ENCODE results near the gene TMA7. TPM values are rescaled to one million over a fixed set of nuclear protein-coding genes. Genes with fewer than 3 reads are reported as not detected.
A peak's percentile ranks its signal among the peaks of the same experiment; 100 is the strongest.
"Not testable (repeated sequence)": the region's sequence is repeated elsewhere in the genome, so short reads cannot be mapped to it uniquely, and the experiment has no call there.

The TMA7 gene
- total RNA-seq, 6 donors from 2014 or later, result 115 to 282 (median 163) TPM

DNA sequence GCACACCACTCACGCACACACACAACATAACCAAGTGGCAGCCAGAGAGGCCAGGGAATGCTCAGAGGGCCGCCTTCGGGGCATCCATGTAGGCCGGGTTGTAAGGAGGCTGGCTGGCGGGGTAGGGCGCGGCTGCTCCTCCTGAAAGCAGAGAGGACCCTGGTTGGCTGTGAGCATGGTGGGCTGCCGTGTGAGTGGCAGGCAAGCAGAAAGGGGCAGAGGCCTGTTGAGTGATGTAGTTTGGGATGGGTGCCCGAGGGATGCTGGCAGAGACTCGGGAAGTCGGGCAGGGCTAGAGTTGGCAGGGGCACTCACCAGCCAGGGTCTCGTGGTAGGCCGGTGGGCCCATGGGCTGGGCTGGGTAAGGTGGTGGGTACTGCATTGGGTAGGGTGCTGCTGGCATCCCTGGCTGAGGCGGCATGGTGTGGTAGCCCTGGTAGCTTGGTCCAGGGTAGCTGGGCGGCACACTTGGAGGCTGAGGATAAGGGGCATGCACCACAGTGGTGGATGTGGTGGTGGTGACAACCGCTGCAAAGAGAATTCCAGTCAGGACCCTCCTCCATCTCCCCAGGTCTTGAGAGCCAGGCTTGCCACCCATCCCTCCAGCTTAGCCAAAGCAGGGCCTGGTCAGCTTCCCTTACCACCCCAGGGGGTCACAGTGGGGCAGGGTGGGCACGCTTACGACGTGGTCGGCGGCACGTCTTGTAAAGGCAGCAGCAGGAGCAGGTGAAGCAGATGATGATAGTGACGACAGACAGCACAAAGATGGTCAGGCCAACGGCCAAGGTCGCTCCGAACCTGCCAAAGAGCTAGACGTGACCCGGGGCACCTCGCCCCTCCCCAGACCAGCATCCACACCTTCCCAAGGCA lies 29.2 kb downstream of the TMA7 start:
- Histone ChIP-seq H3K4me3 (no peak overlapping the region), H3K27ac (peak overlapping the region; percentile 40 to 100 (median 97)), H3K27me3 (no peaks in the 10 kb centered on the region), H3K9me3 (no peaks in the 10 kb centered on the region), H3K4me1 (peaks cover 71 to 87% (median 76%) of the 10 kb centered on the region in 4 donors), H3K36me3 (peaks cover 0 to 38% (median 31%) of the 10 kb centered on the region in 4 donors)
- DNase-seq, result peak in 1 of 2 donors; percentile 76
- 83 to 92% methylated on average over 16 to 28 of the region's 29 CpGs for WGBS, 2 donors
- ATAC-seq (ENCODE audit: low FRiP score in 2 of 2), result no peak
- TF ChIP-seq POLR2A (IDR thresholded peaks at IDR 0.05), result no peak

DNA sequence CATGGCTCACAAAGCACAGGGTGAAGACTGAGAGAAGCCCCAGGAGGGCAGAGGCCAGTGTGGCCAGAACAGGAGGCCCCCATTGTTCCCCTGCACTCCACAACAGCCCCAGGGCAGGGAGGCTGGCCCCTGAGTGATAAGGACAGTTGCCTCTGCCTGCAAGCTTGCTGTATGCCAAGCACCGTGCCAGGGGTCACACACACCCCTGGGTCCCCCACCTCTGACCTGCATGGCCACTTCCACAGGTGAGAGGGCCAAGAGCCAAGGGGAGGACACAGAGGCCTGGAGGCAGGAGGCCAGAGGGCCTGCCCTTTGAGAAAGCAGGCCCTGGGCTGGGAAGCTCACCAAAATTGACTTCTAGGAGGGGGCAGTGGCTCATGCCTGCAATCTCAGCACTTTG lies 30.2 kb downstream of the TMA7 start:
- TF ChIP-seq POLR2A (IDR thresholded peaks at IDR 0.05) (no peak), EP300 (IDR thresholded peaks at IDR 0.05) (no peak), POLR2AphosphoS5 (IDR thresholded peaks at IDR 0.05) (no peak)
- TF ChIP-seq, protein P1, sequence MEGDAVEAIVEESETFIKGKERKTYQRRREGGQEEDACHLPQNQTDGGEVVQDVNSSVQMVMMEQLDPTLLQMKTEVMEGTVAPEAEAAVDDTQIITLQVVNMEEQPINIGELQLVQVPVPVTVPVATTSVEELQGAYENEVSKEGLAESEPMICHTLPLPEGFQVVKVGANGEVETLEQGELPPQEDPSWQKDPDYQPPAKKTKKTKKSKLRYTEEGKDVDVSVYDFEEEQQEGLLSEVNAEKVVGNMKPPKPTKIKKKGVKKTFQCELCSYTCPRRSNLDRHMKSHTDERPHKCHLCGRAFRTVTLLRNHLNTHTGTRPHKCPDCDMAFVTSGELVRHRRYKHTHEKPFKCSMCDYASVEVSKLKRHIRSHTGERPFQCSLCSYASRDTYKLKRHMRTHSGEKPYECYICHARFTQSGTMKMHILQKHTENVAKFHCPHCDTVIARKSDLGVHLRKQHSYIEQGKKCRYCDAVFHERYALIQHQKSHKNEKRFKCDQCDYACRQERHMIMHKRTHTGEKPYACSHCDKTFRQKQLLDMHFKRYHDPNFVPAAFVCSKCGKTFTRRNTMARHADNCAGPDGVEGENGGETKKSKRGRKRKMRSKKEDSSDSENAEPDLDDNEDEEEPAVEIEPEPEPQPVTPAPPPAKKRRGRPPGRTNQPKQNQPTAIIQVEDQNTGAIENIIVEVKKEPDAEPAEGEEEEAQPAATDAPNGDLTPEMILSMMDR (IDR thresholded peaks at IDR 0.05), result no peak
- ATAC-seq (ENCODE audit: low FRiP score in 2 of 2), result no peak
- H3K4me3 ChIP-seq, result no peak overlapping the region
- WGBS, 2 donors, result 30% methylated on average over 1 of the region's 1 CpG; no CpG with 5 or more reads in 1 of the 2 donors
- peak overlapping the region; percentile 40 to 100 (median 97) for H3K27ac ChIP-seq
- peaks cover 0 to 33% (median 31%) of the 10 kb centered on the region in 4 donors for H3K36me3 ChIP-seq
- peaks cover 65 to 78% (median 70%) of the 10 kb centered on the region in 4 donors for H3K4me1 ChIP-seq
- no peaks in the 10 kb centered on the region for H3K9me3 ChIP-seq
- H3K27me3 ChIP-seq, result no peaks in the 10 kb centered on the region
- DNase-seq, result peak in 1 of 2 donors; percentile 26

DNA sequence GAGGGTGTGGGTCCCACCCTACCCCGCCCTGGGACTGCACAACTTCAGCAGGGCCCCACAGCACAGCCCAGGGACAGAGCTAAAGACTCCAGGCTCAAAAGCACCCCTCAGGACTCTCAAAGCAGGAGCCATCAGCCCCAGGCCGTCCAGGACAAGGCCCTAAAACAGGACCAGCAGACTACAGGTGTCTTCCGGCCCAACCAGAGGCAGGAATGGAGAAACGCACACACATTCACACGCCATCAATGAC lies 32.5 kb downstream of the TMA7 start:
- peak; percentile 44 to 60 for ATAC-seq (ENCODE audit: low FRiP score in 2 of 2)
- Histone ChIP-seq H3K4me1 (peaks cover 50 to 61% (median 53%) of the 10 kb centered on the region in 4 donors), H3K36me3 (peaks cover 0 to 32% (median 26%) of the 10 kb centered on the region in 4 donors), H3K9me3 (no peaks in the 10 kb centered on the region), H3K27me3 (no peaks in the 10 kb centered on the region), H3K4me3 (peak overlapping the region; percentile 72 to 85 (median 76)), H3K27ac (peak overlapping the region; percentile 97 to 99 (median 98))
- WGBS, 2 donors, result 0% methylated on average over 1 to 5 of the region's 5 CpGs
- peak in 1 of 2 donors; percentile 26 for DNase-seq
- TF ChIP-seq, protein P1 (IDR thresholded peaks at IDR 0.05), result no peak
- TF ChIP-seq POLR2A (IDR thresholded peaks at IDR 0.05) (no peak), POLR2AphosphoS5 (IDR thresholded peaks at IDR 0.05) (no peak)

DNA sequence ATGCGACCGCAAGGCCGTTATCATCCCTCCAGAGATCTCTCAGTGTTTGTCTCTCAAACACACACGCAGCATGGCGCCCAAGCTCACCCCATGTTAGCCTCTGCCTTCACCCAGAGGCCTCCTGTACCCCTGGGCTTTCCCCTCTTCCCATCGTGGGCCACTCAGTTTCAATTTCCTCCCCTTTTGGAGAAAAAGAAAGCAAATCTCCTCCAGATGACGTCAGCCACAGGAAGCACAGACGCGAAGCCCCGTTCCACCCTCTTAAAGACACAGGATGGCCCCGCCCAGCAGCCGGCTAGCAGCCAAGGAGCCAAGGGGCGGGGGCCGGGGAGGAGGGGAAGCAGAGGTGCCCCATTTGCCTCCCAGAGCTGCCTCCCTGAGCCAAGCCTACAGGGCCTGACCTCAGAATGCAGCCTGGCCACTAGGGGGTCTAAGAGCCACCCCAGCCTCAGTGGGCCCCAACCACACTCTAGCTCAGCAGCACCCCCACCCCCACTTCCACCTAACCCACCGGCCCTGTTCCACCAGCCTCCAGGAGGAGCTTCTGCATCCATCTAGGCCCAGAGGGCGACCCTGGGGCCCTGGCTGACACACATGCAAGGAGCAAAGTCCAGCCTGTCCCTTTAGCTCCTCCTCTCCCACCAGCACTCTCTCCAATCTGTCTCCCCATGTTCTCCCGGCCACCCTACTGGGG lies 33.0 kb downstream of the TMA7 start:
- H3K36me3 ChIP-seq, result peaks cover 0 to 30% (median 21%) of the 10 kb centered on the region in 4 donors
- peak; percentile 93 to 95 for ATAC-seq (ENCODE audit: low FRiP score in 2 of 2)
- peak overlapping the region; percentile 72 to 85 (median 76) for H3K4me3 ChIP-seq
- WGBS, 2 donors, result 5 to 6% methylated on average over 16 to 17 of the region's 17 CpGs
- H3K9me3 ChIP-seq, result no peaks in the 10 kb centered on the region
- H3K4me1 ChIP-seq, result peaks cover 45 to 56% (median 48%) of the 10 kb centered on the region in 4 donors
- H3K27ac ChIP-seq, result peak overlapping the region; percentile 97 to 99 (median 98)
- DNase-seq, result peak; percentile 96 to 97
- TF ChIP-seq POLR2AphosphoS5 (IDR thresholded peaks at IDR 0.05) (peak; percentile 91 to 93), POLR2A (IDR thresholded peaks at IDR 0.05) (peak in 3 of 4 donors; percentile 61 to 85 (median 74)), EP300 (IDR thresholded peaks at IDR 0.05) (peak in 1 of 4 donors; percentile 15)
- TF ChIP-seq, protein P1 (IDR thresholded peaks at IDR 0.05), result peak; percentile 38 to 70 (median 58)
- H3K27me3 ChIP-seq, result no peaks in the 10 kb centered on the region

DNA sequence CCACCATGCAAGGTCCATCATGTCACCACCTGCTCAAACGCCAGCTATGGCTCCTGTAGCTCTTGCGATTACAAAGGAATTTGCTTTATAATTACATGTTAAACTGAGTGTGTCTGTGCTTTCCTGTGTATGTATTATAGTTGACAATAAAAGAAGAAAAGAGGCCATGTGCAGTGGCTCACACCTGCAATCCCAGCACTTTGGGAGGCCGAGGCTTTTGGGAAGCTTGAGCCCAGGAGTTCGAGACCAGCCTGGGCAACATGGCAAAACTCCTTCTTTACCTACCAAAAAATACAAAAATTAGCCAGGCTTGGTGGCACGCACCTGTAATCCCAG lies 33.5 kb downstream of the TMA7 start:
- Histone ChIP-seq H3K36me3 (peaks cover 0 to 29% (median 16%) of the 10 kb centered on the region in 4 donors), H3K9me3 (no peaks in the 10 kb centered on the region), H3K4me3 (peak overlapping the region in 2 of 4 donors; percentile 75 to 77), H3K27me3 (no peaks in the 10 kb centered on the region), H3K4me1 (peaks cover 40 to 51% (median 43%) of the 10 kb centered on the region in 4 donors), H3K27ac (peak overlapping the region; percentile 97 to 99 (median 98))
- DNase-seq, result no peak
- 76 to 78% methylated on average over 5 of the region's 5 CpGs for WGBS, 2 donors
- TF ChIP-seq EP300 (IDR thresholded peaks at IDR 0.05), result no peak
- no peak for ATAC-seq (ENCODE audit: low FRiP score in 2 of 2)

DNA sequence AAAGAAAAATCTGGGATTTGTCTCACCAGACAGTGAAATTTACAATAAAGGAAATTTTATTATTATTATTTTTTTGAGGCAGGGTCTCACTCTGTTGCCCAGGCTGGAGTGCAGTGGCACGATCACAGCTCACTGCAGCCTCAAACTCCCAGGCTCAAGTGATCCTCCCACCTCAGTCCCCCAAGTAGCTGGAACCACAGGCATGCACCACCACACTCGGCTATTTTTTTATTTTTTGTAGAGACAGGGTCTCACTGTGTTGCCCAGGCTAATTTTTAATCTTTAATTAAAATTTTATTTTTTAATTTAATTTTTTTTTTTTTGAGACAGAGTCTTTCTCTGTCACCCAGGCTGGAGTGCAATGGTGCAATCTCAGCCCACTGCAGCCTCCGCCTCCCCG lies 34.0 kb downstream of the TMA7 start:
- peaks cover 38 to 49% (median 40%) of the 10 kb centered on the region in 4 donors for H3K4me1 ChIP-seq
- not testable (repeated sequence) for H3K9me3 ChIP-seq; DNase-seq; H3K27me3 ChIP-seq; H3K4me3 ChIP-seq; ATAC-seq (ENCODE audit: low FRiP score in 2 of 2)
- H3K36me3 ChIP-seq, result peaks cover 0 to 29% (median 11%) of the 10 kb centered on the region in 4 donors
- peak overlapping the region in 3 of 4 donors; percentile 97 to 99 (median 98) for H3K27ac ChIP-seq
- 94 to 97% methylated on average over 4 of the region's 4 CpGs for WGBS, 2 donors
